ENCODE results near the gene ADAP1. TPM values are rescaled to one million over a fixed set of nuclear protein-coding genes. Genes with fewer than 3 reads are reported as not detected.

ADAP1 gene
- total and polyA plus RNA-seq, 2 of the 8 experiments (the other 6 are each of a cell fraction or from before 2014, with no cell fraction given) = 5.8 to 6.1 TPM

- no peak overlapping the region for H2BK120ac ChIP-seq (replicated peaks; ENCODE audit: low read depth, low read length)
- no peak overlapping the region for H2AK5ac ChIP-seq (ENCODE audit: low read depth, low read length)
- ChIA-PET CTCF (ENCODE audit: partially characterized antibody) (interaction anchor here (0.6 to 3.6 kb wide), 5 partner anchors 8 to 27 kb away, joined by 3 to 30 read pairs (median 4); partner anchors contain the start of gene COX19), POLR2A (ENCODE audit: partially characterized antibody) (interaction anchor here (2.4 kb wide), 1 partner anchor 9 kb away, joined by 12 read pairs; the partner anchor contains the start of gene COX19)
- H3K14ac ChIP-seq (ENCODE audit: insufficient read length) = no peak overlapping the region
- no peaks in the 10 kb centered on the region for H4K20me1 ChIP-seq (replicated peaks in 1 of 2; ENCODE audit: control insufficient read depth in 1 of 2, insufficient read depth in 2 of 2, low read length in 2 of 2)
- H3K79me2 ChIP-seq (ENCODE audit: control insufficient read depth in 1 of 2, insufficient read depth in 2 of 2, low read length in 2 of 2) = no peaks in the 10 kb centered on the region
- no peak overlapping the region for H4K91ac ChIP-seq (replicated peaks; ENCODE audit: insufficient read length, low read length)
- H3K9ac ChIP-seq (replicated peaks in 1 of 4; ENCODE audit: extremely low read depth in 1 of 4, low read depth in 3 of 4, low read length in 3 of 4) = no peak overlapping the region
- WGBS, 2 experiments (ENCODE audit: extremely low coverage in 1 of 2, insufficient coverage in 1 of 2, insufficient read length in 1 of 2, insufficient replicate concordance in 2 of 2, low coverage in 1 of 2, low lambda C conversion rate in 2 of 2, missing lambda C conversion rate in 1 of 2) = 90% methylated on average over 20 of the region's 20 CpGs; no CpG with 5 or more reads in 1 of the 2 experiments
- H3K4me1 ChIP-seq (replicated peaks in 1 of 4; ENCODE audit: control insufficient read depth in 3 of 4, insufficient read depth in 4 of 4, low read length in 3 of 4) = peaks cover 0 to 9% (median 4%) of the 10 kb centered on the region in 4 experiments; a peak in 5 of 7 replicates
- no peak overlapping the region for H3K27ac ChIP-seq (ENCODE audit: low read depth, low read length)
- H2BK5ac ChIP-seq (ENCODE audit: low read depth, low read length) = no peak overlapping the region
- H3K23me2 ChIP-seq (ENCODE audit: low read depth, low read length) = no peaks in the 10 kb centered on the region
- H3K4me2 ChIP-seq (ENCODE audit: insufficient read depth in 1 of 2, low read depth in 2 of 2, low read length in 2 of 2) = no peak overlapping the region
- H3K4me3 ChIP-seq (ENCODE audit: extremely low read depth in 1 of 4, insufficient read depth in 2 of 4, low read depth in 3 of 4, low read length in 4 of 4) = no peak overlapping the region
- no peak overlapping the region for H2BK12ac ChIP-seq (ENCODE audit: low read depth, low read length)
- H4K5ac ChIP-seq (ENCODE audit: insufficient read length, low read depth, low read length) = no peak overlapping the region
- no peaks in the 10 kb centered on the region for H3K79me1 ChIP-seq (ENCODE audit: low read depth, low read length)
- H3K27me3 ChIP-seq (replicated peaks in 1 of 4; ENCODE audit: control insufficient read depth in 3 of 4, extremely low read depth in 1 of 4, insufficient read depth in 3 of 4, low read length in 3 of 4) = no peaks in the 10 kb centered on the region
- no peak overlapping the region for H3K18ac ChIP-seq (ENCODE audit: extremely low read depth, low read length)
- no peak overlapping the region for H3K23ac ChIP-seq (ENCODE audit: insufficient read length)
- no peak overlapping the region for H3K56ac ChIP-seq (replicated peaks; ENCODE audit: insufficient read length, low read depth, low read length)
- no peak overlapping the region for H3K4ac ChIP-seq (replicated peaks; ENCODE audit: insufficient read length, low read depth, low read length)
- H3K36me3 ChIP-seq (ENCODE audit: control insufficient read depth in 2 of 4, insufficient read depth in 4 of 4, low read length in 3 of 4) = no peaks in the 10 kb centered on the region
- H2BK15ac ChIP-seq (ENCODE audit: low read length) = no peak overlapping the region
- no peaks in the 10 kb centered on the region for H3K9me3 ChIP-seq (ENCODE audit: insufficient read depth in 2 of 2, low read depth in 1 of 2, low read length in 1 of 2)
- H4K8ac ChIP-seq (ENCODE audit: extremely low read depth, insufficient read depth, low read length) = peak overlapping the region; percentile 93; the same call in 1 of the 2 replicates
- H2AFZ ChIP-seq (ENCODE audit: low read length) = no peak overlapping the region
- FAIRE-seq (no peak), DNase-seq (ENCODE audit: low read depth in 1 of 2, low spot score in 2 of 2) (no peak)
- H2BK20ac ChIP-seq (ENCODE audit: low read length) = no peak overlapping the region
- TF ChIP-seq KDM5A (IDR thresholded peaks at IDR 0.05; ENCODE audit: low read length) = no peak
- TF ChIP-seq FOSL1 (IDR thresholded peaks at IDR 0.05; ENCODE audit: insufficient read depth, low read depth, low read length) = no peak
- TF ChIP-seq SP4 (IDR thresholded peaks at IDR 0.05; ENCODE audit: low read length) = no peak
- no peak for TF ChIP-seq USF2 (IDR thresholded peaks at IDR 0.05; ENCODE audit: low read length)
- no peak for TF ChIP-seq RFX5 (IDR thresholded peaks at IDR 0.05; ENCODE audit: borderline replicate concordance, low read depth, low read length)
- no peak for TF ChIP-seq JUND (IDR thresholded peaks at IDR 0.05; ENCODE audit: low read length)
- TF ChIP-seq SIN3A (conservative IDR thresholded peaks at IDR 0.05 in 1 of 2, IDR thresholded peaks at IDR 0.05 in 1 of 2; ENCODE audit: low read depth in 1 of 2, low read length in 2 of 2) = no peak
- TF ChIP-seq TBP (IDR thresholded peaks at IDR 0.05; ENCODE audit: low read depth, low read length) = no peak
- no peak for TF ChIP-seq GABPA (IDR thresholded peaks at IDR 0.05; ENCODE audit: borderline replicate concordance, insufficient read depth, low read length)
- TF ChIP-seq GTF2F1 (IDR thresholded peaks at IDR 0.05; ENCODE audit: borderline replicate concordance, low read depth, low read length) = no peak
- no peak for TF ChIP-seq HDAC6 (IDR thresholded peaks at IDR 0.05; ENCODE audit: low read depth, low read length)
- TF ChIP-seq CEBPB (IDR thresholded peaks at IDR 0.05; ENCODE audit: low read depth, low read length) = no peak
- no peak for TF ChIP-seq POLR2AphosphoS5 (IDR thresholded peaks at IDR 0.05; ENCODE audit: low read depth, low read length)
Measured at GRCh38 chr7:983616-984071, 29.2 kb upstream of the ADAP1 start.
